T-cell (primary cell): ENCODE results near the gene HES2. TPM values are rescaled to one million over a fixed set of nuclear protein-coding genes. Genes with fewer than 3 reads are reported as not detected.
"Not testable (repeated sequence)": the region's sequence is repeated elsewhere in the genome, so short reads cannot be mapped to it uniquely, and the experiment has no call there.

ENCODE experiments used
- ATAC-seq, 4 experiments: fragments of 200-7000 bp in 3 of 4; fragments of 150-1000 bp in 1 of 4; cut with Tn5 transposase; replicated peaks in 1 of 4; 1 replicate in 3 of 4; 2 replicates in 1 of 4; pipeline ENCODE4 v1.10.0; 2021; ENCODE audit warnings: moderate library complexity in 3 of 4, mild to moderate bottlenecking in 2 of 4, moderate number of reproducible peaks in 1 of 4
- CTCF ChIA-PET, 2 donors: fragments of 300-600 bp; sonication (Branson Sonifier 250); formaldehyde crosslinking; loops; one replicate each; lab custom pipeline; 2022; ENCODE audit warnings: antibody characterized with exemption in 2 of 2; lab: Charles Lee
- POLR2A ChIA-PET, 2 donors: fragments of 300-600 bp; sonication (Branson Sonifier 250); formaldehyde crosslinking; loops; one replicate each; lab custom pipeline; 2022; ENCODE audit warnings: antibody characterized with exemption in 2 of 2; lab: Charles Lee
- DNase-seq, 35 experiments: peaks; one replicate each; pipeline versions ENCODE4 v3.0.0 to v3.0.0-alpha.2; 2013 to 2023
- H3K27ac ChIP-seq: one replicate; pipeline ENCODE4 v1.5.1; 2013; ENCODE audit warnings: low read length
- H3K27me3 ChIP-seq, 2 experiments: replicated peaks in 1 of 2; 1 replicate in 1 of 2; 2 replicates in 1 of 2; pipeline versions ENCODE4 v1.6.1 to v1.7.0; 2013; ENCODE audit warnings: low read length in 1 of 2, mixed read lengths in 1 of 2; ENCODE audit not compliant: control insufficient read depth in 2 of 2, insufficient read depth in 2 of 2; ENCODE audit errors: extremely low read depth in 1 of 2
- H3K36me3 ChIP-seq, 2 donors: 1 replicate in 1 of 2; 2 replicates in 1 of 2; pipeline versions ENCODE4 v1.6.1 to v1.7.0; 2013; ENCODE audit warnings: low read length in 1 of 2; ENCODE audit not compliant: control insufficient read depth in 2 of 2, insufficient read depth in 1 of 2; ENCODE audit errors: extremely low read depth in 1 of 2
- H3K4me1 ChIP-seq, 2 experiments: 1 replicate in 1 of 2; 2 replicates in 1 of 2; pipeline versions ENCODE4 v1.6.1 to v1.7.0; 2013; ENCODE audit warnings: low read length in 2 of 2, mixed read lengths in 1 of 2; ENCODE audit not compliant: insufficient read depth in 2 of 2, control insufficient read depth in 1 of 2; ENCODE audit errors: extremely low read depth in 1 of 2
- H3K4me3 ChIP-seq, 2 donors: 1 replicate in 1 of 2; 2 replicates in 1 of 2; pipeline versions ENCODE4 v1.5.1 to v1.7.0; 2013; ENCODE audit warnings: mild to moderate bottlenecking in 2 of 2, low read length in 1 of 2, moderate library complexity in 1 of 2; ENCODE audit not compliant: control insufficient read depth in 1 of 2; ENCODE audit errors: extremely low read depth in 1 of 2
- H3K9me3 ChIP-seq: 2 replicates; pipeline ENCODE4 v1.7.0; 2013
- H3K27ac Mint-ChIP-seq, 2 donors: one replicate each; pipeline ENCODE4 v1.8.0; 2020 to 2021; ENCODE audit warnings: mild to moderate bottlenecking in 2 of 2, mixed read lengths in 2 of 2
- H3K27me3 Mint-ChIP-seq, 2 donors: one replicate each; pipeline ENCODE4 v1.8.0; 2021 to 2022; ENCODE audit warnings: mixed read lengths in 2 of 2
- H3K36me3 Mint-ChIP-seq: one replicate; pipeline ENCODE4 v1.8.0; 2021; ENCODE audit warnings: mixed read lengths
- H3K4me1 Mint-ChIP-seq, 3 donors: one replicate each; pipeline ENCODE4 v1.8.0; 2020 to 2022; ENCODE audit warnings: mixed read lengths in 3 of 3, mild to moderate bottlenecking in 1 of 3
- H3K4me3 Mint-ChIP-seq, 3 donors: one replicate each; pipeline ENCODE4 v1.8.0; 2020 to 2022; ENCODE audit warnings: mild to moderate bottlenecking in 3 of 3, mixed read lengths in 3 of 3, moderate library complexity in 3 of 3
- H3K9me3 Mint-ChIP-seq, 3 donors: one replicate each; pipeline ENCODE4 v1.8.0; 2020 to 2022; ENCODE audit warnings: mixed read lengths in 3 of 3
- WGBS: methylation state at CpG from one replicate; pipeline ENCODE4 v1.1.5; 2013; ENCODE audit warnings: missing lambda C conversion rate; ENCODE audit not compliant: insufficient coverage; 5-methylcytosine and 5-hydroxymethylcytosine counted together
- total RNA-seq, 35 experiments: library from RNA in 6 of 35; stranded (reverse) in 6 of 35; fragments of 120-200 nt in 1 of 35; gene quantifications; one replicate each; pipeline versions ENCODE4 v1.2.1 to v1.2.4 and lab custom pipeline; 2013 to 2026

The HES2 gene
- total RNA-seq, 5 donors from 2014 or later (not counting 1 experiment from before 2014, with no cell fraction given): 0.16 TPM; not detected in 4

GRCh38 chr1:6384962-6385361 lies 34.8 kb downstream of the HES2 start:
- Histone ChIP-seq H3K36me3 (no peaks in the 10 kb centered on the region), H3K9me3 (no peaks in the 10 kb centered on the region), H3K4me3 (no peak overlapping the region), H3K27me3 (no peaks in the 10 kb centered on the region), H3K27ac (no peak overlapping the region), H3K4me1 (peaks cover 0 to 3% of the 10 kb centered on the region in 2 experiments)
- Mint-ChIP-seq H3K27me3 (no peaks in the 10 kb centered on the region), H3K4me3 (no peak overlapping the region), H3K27ac (no peak overlapping the region), H3K36me3 (no peaks in the 10 kb centered on the region), H3K4me1 (peaks cover 0 to 2% (median 0%) of the 10 kb centered on the region in 3 donors), H3K9me3 (no peaks in the 10 kb centered on the region)
- 97% methylated on average over 5 of the region's 5 CpGs for WGBS
- no peak for ATAC-seq
- POLR2A ChIA-PET: interaction anchor here in 1 of 2 donors (0.5 kb wide), 1 partner anchor 9 kb away, joined by 4 read pairs; no protein-coding TSS in a partner anchor
- CTCF ChIA-PET: interaction anchor here in 1 of 2 donors (0.5 kb wide), 1 partner anchor 23 kb away, joined by 3 read pairs; no protein-coding TSS in a partner anchor
- no peak for DNase-seq

DNA sequence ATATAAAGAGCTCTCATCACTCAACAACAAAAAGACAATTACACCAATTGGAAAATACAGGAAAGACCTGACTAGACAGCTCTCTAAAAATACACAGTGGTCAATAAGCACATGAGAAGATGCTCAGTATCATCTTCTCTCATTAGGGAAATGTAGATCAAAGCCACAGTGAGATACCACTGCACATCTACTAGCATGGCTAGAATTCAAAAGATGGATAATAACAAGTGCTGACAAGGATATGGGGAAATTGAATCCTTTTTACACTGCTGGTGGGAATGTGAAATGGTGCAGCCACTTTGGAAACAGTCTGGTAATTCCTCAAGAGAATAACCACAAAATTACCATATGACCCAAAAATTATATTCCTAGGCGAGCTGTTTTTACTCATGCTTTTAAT lies 35.6 kb downstream of the HES2 start:
- H3K9me3 Mint-ChIP-seq: no peaks in the 10 kb centered on the region
- ChIA-PET POLR2A (interaction anchor here in 1 of 2 donors (0.5 kb wide), 1 partner anchor 9 kb away, joined by 4 read pairs; no protein-coding TSS in a partner anchor), CTCF (interaction anchor here (0.6 to 1.3 kb wide), 2 partner anchors 17 to 36 kb away, joined by 3 to 4 read pairs; no protein-coding TSS in a partner anchor)
- Histone ChIP-seq H3K4me3 (no peak overlapping the region), H3K27me3 (no peaks in the 10 kb centered on the region), H3K9me3 (no peaks in the 10 kb centered on the region), H3K4me1 (peaks cover 0 to 3% of the 10 kb centered on the region in 2 experiments), H3K36me3 (no peaks in the 10 kb centered on the region), H3K27ac (no peak overlapping the region)
- no peak overlapping the region for H3K4me3 Mint-ChIP-seq
- peaks cover 0 to 2% (median 0%) of the 10 kb centered on the region in 3 donors for H3K4me1 Mint-ChIP-seq
- no peaks in the 10 kb centered on the region for H3K27me3 Mint-ChIP-seq
- ATAC-seq: no peak
- no CpG with 5 or more reads among the region's 1 CpG for WGBS
- no peak for DNase-seq
- H3K27ac Mint-ChIP-seq: no peak overlapping the region
- H3K36me3 Mint-ChIP-seq: no peaks in the 10 kb centered on the region

DNA sequence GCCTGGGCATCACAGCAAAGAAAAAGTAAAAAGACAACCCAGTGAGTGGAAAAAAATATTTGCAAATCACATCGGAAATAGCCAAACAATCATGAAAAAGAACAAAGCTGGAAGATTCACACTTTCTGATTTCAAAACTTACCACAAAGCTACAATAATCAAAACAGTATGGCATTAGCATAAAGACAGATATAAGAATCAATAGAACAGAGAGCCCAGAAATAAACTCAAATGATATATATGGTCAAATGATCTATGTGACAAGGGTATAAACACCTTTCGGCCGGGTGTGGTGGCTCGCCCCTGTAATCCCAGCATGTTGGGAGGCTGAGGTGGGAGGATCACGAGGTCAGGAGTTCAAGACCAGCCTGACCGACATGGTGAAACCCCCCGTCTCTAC lies 39.7 kb downstream of the HES2 start:
- H3K36me3 ChIP-seq: no peaks in the 10 kb centered on the region
- no peak overlapping the region for H3K4me3 ChIP-seq
- DNase-seq (no peak), ATAC-seq (no peak)
- WGBS: no CpG with 5 or more reads among the region's 7 CpGs
- no peaks in the 10 kb centered on the region for H3K36me3 Mint-ChIP-seq
- no peak overlapping the region for H3K27ac Mint-ChIP-seq
- no peaks in the 10 kb centered on the region for H3K9me3 Mint-ChIP-seq
- no peaks in the 10 kb centered on the region for H3K4me1 ChIP-seq
- no peak overlapping the region for H3K27ac ChIP-seq
- ChIA-PET POLR2A (interaction anchor here in 1 of 2 donors (0.7 kb wide), 1 partner anchor 158 kb away, joined by 17 read pairs; no protein-coding TSS in a partner anchor), CTCF (interaction anchor here in 1 of 2 donors (0.6 kb wide), 1 partner anchor 187 kb away, joined by 5 read pairs; no protein-coding TSS in a partner anchor)
- no peaks in the 10 kb centered on the region for H3K27me3 Mint-ChIP-seq
- H3K27me3 ChIP-seq: no peaks in the 10 kb centered on the region
- no peaks in the 10 kb centered on the region for H3K9me3 ChIP-seq
- no peak overlapping the region for H3K4me3 Mint-ChIP-seq
- no peaks in the 10 kb centered on the region for H3K4me1 Mint-ChIP-seq

GRCh38 chr1:6378096-6378746 lies 41.5 kb downstream of the HES2 start:
- H3K4me1 Mint-ChIP-seq: no peaks in the 10 kb centered on the region
- Histone ChIP-seq H3K36me3 (no peaks in the 10 kb centered on the region), H3K9me3 (no peaks in the 10 kb centered on the region), H3K27me3 (no peaks in the 10 kb centered on the region), H3K27ac (no peak overlapping the region), H3K4me1 (no peaks in the 10 kb centered on the region), H3K4me3 (no peak overlapping the region)
- 81% methylated on average over 8 of the region's 12 CpGs for WGBS
- ATAC-seq: no peak
- no peak overlapping the region for H3K27ac Mint-ChIP-seq
- H3K4me3 Mint-ChIP-seq: no peak overlapping the region
- ChIA-PET CTCF (interaction anchor here in 1 of 2 donors (1.5 kb wide), 1 partner anchor 30 kb away, joined by 4 read pairs; no protein-coding TSS in a partner anchor), POLR2A (no interaction called here)
- no peak for DNase-seq
- no peaks in the 10 kb centered on the region for H3K36me3 Mint-ChIP-seq
- H3K9me3 Mint-ChIP-seq: no peaks in the 10 kb centered on the region
- H3K27me3 Mint-ChIP-seq: no peaks in the 10 kb centered on the region

DNA sequence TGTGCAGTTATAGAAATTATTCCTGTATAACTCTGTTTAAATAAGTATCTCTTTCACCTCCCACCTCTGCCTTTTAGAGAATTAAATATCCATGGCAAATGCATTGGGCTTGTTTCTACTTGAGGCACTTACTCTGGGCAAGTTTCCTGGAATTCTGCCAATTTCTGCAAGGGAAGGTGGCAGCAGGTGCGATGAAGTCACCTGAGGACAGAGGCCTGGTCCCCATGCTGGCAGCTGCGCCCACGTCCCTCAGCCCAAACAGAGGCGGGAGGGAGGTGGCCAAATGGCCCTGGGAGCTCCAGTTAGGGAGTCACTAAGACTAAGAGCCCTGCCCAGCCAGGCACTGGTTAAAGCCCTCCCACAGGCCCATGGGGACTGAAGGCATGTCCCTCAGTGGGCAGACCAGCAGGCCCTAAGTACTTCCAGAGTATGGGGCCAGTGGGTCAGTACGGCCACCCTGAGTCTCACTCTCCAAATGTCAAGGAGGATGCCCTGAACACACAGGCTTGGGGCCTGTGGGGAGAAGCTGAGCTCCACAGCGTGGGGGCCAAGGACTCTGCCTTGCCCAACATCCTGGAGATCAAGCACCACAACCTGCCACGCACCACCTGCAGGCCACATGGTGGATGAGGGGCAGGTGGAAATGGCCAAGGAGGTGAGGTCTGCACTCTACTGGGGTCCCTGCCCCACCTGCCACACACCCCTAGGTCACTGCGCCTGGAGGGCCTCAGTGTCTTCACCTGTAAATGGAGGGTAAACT lies 45.6 kb downstream of the HES2 start:
- Histone ChIP-seq H3K27me3 (no peaks in the 10 kb centered on the region), H3K4me1 (no peaks in the 10 kb centered on the region), H3K4me3 (no peak overlapping the region), H3K9me3 (no peaks in the 10 kb centered on the region), H3K27ac (no peak overlapping the region), H3K36me3 (no peaks in the 10 kb centered on the region)
- Mint-ChIP-seq H3K4me1 (peaks cover 2 to 5% (median 4%) of the 10 kb centered on the region in 3 donors), H3K27ac (no peak overlapping the region), H3K9me3 (no peaks in the 10 kb centered on the region), H3K27me3 (no peaks in the 10 kb centered on the region), H3K36me3 (no peaks in the 10 kb centered on the region), H3K4me3 (no peak overlapping the region)
- WGBS: 85% methylated on average over 5 of the region's 8 CpGs
- DNase-seq (no peak), ATAC-seq (no peak)
- POLR2A ChIA-PET: no interaction called here
- CTCF ChIA-PET: no interaction called here

GRCh38 chr1:6372236-6372635 lies 47.5 kb downstream of the HES2 start:
- POLR2A ChIA-PET, H3K27me3 Mint-ChIP-seq, ATAC-seq, H3K36me3 Mint-ChIP-seq, H3K4me1 ChIP-seq, H3K27me3 ChIP-seq, H3K9me3 Mint-ChIP-seq, H3K4me3 ChIP-seq, H3K36me3 ChIP-seq, H3K27ac Mint-ChIP-seq, H3K4me3 Mint-ChIP-seq, H3K9me3 ChIP-seq, H3K27ac ChIP-seq, DNase-seq: not testable (repeated sequence)
- CTCF ChIA-PET: interaction anchor here in 1 of 2 donors (0.6 kb wide), 1 partner anchor 21 kb away, joined by 3 read pairs; the partner anchor contains the start of gene ACOT7
- 96% methylated on average over 3 of the region's 7 CpGs for WGBS
- H3K4me1 Mint-ChIP-seq: peaks cover 2 to 11% (median 9%) of the 10 kb centered on the region in 3 donors
